ENCODE results near the gene TP53I3.
A peak's percentile ranks its signal among the peaks of the same experiment; 100 is the strongest.
"Not testable (repeated sequence)": the region's sequence is repeated elsewhere in the genome, so short reads cannot be mapped to it uniquely, and the experiment has no call there.

TP53I3 gene

DNA sequence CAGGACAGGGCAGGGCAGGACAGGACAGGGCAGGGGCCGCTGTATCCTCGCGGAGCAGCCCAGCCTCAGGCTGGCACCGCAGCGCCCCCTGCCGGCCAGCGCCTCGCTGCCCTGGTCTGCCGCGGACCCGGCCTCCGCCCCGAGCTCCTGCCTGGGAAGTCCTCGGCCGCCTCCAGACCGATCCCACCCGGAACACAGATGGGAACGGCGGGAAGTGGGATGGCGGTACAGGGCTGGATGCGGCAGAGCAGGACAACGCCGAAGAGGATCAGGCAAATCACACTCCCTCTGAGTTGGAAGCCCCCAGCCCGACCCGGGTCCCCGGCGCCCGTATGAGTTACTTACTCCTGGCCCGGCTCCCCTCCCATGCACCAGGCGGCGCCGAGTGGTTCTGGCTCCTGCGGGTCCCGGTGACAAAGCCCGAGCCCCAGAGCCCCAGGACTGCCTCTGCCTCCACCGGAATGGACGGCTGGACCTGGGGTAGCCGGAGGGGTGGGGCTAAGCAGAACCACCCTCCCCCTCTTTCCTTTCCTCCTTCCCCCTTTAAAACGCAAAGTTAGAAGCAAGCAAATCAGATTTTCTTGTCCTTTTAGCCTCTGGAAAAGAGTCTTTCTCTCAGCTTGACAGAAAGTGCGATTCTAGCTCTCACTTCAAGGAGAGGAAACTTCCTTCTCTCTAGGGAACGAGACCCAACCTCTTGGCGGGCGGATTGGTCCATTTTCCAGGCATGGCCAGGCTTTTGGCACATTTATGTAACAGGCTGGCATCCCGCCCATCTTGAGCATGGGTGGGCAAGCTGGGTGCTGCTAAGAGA is at the start of gene TP53I3:
TSS of gene TP53I3 (minus strand) at position 449 of the 814 bp plus-strand sequence. CDS start 508 bp downstream, outside the sequence.
- DNase-seq (ENCODE audit: low read depth): peak; percentile 52

DNA sequence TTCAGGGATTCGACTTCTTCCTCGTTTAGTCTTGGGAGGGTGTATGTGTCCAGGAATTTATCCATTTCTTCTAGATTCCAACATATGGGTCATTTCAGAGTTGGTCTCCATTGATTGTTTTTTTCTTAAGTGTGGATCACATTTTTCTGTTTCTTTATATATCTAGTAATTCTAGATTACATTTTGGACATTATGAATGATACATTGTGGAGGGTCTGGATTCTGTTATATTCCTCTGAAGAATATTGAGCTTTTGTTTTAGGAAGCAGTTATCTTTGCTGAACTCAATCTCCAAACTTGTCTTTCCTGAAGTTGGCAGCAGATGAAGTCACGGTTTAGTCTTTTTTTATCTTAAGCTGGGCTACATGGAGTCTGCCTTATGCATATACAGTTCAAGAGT is 47.9 kb upstream of the TP53I3 start:
- no peak for DNase-seq (ENCODE audit: low read depth)

- DNase-seq (ENCODE audit: low read depth): no peak
These were observed 41.3 kb upstream of the TP53I3 start for GRCh38 chr2:24125956-24126355.

DNA sequence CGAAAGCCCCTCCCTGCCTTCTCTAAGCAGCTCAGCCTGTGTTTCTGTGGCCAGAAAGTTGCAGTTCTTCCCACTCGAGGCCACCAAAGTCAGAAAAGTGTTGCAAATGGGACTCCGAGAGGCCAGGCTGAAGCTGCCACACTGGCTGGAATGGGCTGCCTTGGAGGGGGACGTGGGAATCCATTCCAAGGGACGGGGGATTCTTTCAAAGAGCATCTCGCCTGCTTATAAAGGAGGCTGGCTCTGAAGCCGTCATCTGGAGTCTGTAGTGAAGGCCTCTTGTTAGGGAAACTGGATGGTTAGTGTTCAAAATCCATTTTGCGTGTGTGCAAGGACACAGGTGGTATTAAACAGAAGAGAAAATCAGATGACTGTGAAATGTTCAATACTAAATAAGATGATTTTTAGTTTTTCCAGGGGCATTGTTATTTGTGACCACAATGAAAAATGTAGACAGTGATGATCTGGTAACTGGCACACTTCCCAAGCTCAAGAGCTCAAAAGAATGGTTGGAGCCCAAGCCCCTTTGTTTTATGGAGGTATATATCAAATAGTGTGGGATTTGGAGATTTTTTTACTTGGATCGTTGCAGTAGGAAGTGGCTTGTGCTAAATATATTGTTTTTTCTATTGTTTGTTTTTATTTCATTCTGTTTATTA is 39.4 kb upstream of the TP53I3 start:
- DNase-seq (ENCODE audit: low read depth): no peak

DNA sequence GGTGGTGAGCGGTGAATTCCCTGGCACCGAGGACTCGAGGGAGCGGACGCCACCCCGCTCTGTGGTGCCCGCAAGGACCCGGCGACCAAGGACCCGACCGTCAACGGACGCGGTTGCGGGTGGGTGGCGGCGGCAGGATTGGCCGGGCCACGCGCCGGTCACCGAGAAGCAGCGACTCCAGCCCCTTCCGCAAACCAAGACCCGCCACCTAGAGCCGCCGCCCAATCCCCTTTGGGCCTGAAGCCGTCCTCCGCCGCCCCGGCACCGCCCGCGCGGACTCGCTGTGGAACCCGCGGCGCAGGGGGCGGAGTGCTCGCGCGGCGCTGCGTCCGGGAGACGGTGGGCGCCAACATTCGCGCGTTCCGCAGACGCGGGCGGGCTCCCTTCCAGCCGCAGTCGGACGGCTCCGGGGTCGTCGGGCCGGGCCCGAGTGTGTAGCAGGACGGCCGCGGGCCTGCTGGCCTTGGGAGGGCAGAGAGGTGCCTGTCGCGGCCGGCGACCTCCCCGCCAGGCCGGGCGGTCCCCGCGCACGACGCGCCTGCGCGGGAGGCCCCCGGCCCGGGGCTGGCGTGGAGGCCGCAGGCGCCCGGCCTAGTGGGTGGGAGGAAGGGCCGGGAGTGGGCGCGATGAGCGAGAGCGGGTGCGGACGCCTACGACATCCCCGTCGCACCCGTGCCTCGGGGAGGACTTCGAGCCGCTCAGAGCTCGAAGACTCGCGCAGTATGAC is 38.7 kb upstream of the TP53I3 start, which contains the start of the genes FAM228B and PFN4:
TSS of gene FAM228B (plus strand) at position 275 of the 727 bp plus-strand sequence. CDS start 893 bp downstream, outside the sequence.
TSS of gene PFN4 (minus strand) at position 140 of the 727 bp plus-strand sequence. CDS start 799 bp downstream, outside the sequence.
- DNase-seq (ENCODE audit: low read depth): no peak

DNA sequence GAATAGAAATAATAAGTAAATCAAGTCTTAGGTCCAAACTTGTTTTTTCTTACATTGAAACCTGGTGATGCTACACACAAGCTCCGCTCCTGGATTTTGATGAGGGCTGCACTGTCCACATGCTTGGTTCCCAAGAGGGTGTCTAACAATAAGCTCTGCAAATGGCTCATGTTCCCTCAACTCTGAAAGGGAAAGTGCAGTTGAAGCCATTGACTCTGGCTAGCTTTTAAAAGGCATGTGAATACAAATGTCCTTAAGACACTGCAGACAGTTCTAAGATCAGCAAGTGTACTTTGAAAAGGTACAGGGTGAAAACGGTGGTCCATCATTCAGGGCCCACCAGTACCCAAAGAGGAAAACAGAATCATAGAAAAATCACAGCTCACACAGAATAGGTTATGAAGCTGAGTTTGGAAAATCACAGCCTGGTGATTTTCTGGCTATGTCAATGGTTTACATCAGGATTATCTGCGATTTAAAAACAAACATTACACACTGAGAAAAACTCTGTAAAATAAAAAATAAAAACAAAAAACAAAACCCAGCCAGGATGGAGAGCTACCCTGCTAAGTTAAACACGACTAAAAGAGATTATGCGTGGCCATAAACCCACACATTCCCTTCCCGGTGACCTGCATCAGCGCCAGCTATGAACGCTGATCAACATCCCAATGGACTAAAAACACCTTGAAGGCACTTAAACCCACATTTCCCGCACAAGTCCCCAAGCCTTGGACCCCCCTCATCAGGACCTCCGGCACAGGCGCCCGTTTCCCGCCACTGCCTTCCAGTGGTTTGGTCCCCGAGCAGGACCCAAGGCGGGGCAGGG is 37.9 kb upstream of the TP53I3 start:
- no peak for DNase-seq (ENCODE audit: low read depth)

GRCh38 chr2:24121469-24121868 is 36.8 kb upstream of the TP53I3 start:
- DNase-seq (ENCODE audit: low read depth): no peak

- no peak for DNase-seq (ENCODE audit: low read depth)
These were observed 36.4 kb upstream of the TP53I3 start for GRCh38 chr2:24121066-24121465.

GRCh38 chr2:24117902-24118301 is 33.3 kb upstream of the TP53I3 start:
- no peak for DNase-seq (ENCODE audit: low read depth)

GRCh38 chr2:24115057-24115456 is 30.4 kb upstream of the TP53I3 start:
- no peak for DNase-seq (ENCODE audit: low read depth)

- no peak for DNase-seq (ENCODE audit: low read depth)
These were observed 26.8 kb upstream of the TP53I3 start for GRCh38 chr2:24111407-24111901.

DNA sequence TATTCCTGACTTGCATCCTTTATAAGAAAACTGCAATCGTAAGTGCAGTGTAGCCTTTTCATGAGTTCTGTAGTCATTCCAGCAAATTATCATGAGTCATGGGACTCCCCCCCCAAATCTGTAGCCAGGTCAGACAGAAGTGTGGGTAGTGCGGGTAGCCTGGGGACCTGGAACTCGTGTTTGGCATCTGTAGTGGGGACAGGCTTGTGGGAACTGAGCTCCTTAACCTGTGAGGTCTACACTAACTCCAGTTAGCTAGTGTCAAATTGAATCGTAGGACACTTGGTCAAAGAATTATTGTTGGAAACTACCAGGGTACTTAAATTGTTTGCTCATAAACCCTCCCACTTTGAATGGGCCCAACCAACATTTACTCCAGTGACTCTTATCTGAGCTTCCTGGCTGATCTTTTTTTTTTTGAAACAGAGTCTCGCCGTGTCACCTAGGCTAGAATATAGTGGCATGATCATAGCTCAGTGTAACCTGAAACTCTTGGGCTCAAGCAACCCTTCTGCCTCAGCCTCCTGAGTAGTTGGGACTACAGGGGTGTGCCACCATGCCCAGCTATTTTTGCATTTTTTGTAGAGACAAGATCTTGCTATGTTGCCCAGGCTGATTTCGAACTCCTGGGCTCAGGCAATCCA is 26.1 kb upstream of the TP53I3 start:
- no peak for DNase-seq (ENCODE audit: low read depth)

DNA sequence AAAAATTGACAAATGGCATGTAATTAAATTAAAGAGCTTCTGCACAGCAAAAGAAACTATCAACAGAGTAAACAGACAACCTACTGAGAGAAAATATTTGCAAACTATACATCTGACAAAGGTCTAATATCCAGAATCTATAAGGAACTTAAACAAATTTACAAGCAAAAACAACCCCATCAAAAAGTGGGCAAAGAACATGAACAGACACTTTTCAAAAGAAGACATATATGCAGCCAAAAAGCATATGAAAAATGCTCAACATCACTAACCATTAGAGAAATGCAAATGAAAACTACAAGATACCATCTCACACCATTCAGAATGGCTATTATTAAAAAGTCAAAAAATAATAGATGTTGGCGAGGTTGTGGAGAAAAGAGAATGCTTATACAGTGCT is 24.8 kb upstream of the TP53I3 start:
- not testable (repeated sequence) for DNase-seq (ENCODE audit: low read depth)

- DNase-seq (ENCODE audit: low read depth): no peak
These were observed 22.7 kb upstream of the TP53I3 start for GRCh38 chr2:24107336-24107735.

- no peak for DNase-seq (ENCODE audit: low read depth)
These were observed 22.2 kb upstream of the TP53I3 start for GRCh38 chr2:24106786-24107185.

- DNase-seq (ENCODE audit: low read depth): no peak
These were observed 21.2 kb upstream of the TP53I3 start for GRCh38 chr2:24105816-24106215.

DNA sequence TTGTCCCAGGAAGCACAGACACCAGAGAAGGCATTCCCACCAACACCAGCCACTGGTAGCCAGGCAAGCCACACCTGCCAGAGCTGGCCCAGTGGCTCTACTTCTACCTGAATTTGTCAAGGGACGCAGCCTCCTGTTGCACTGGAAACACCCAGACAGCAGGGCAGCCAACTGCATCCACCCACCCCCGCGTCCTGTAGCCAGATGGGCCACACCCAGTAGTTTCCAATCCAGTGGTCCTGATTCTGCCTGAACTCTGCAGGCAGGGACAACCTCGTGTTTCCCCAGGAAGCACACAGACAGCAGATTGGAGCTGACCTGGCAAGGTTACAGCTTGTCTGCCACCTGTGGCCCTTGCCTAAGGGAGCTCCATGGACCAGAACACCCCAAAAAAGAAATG is 20.3 kb upstream of the TP53I3 start:
- DNase-seq (ENCODE audit: low read depth): no peak

DNA sequence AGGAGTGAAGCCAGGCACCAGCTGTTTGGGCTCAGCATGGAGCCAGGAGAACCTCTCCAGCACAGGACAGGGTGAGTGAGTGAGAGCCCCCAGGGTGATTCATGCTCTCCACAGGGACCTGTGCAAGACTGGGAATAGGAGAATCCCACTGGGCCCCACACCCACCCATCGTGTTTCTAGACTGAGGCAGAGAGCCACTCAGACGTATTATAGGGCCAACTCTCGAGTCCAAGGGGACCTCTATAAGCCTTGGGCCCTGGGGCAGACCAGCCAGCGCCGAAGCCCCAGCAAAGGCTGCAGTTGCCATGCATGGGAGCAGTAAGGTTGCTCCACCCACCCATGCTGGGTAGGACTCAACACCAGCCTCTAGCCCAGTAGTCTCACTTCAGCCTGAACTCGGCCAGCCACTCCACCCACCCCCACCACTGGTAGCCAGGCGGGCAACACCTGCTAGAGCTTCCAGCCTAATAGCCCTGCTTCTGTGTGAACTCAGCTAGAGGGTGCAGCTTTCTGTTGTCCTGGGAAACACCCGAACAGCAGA is 19.5 kb upstream of the TP53I3 start:
- DNase-seq (ENCODE audit: low read depth): no peak

DNA sequence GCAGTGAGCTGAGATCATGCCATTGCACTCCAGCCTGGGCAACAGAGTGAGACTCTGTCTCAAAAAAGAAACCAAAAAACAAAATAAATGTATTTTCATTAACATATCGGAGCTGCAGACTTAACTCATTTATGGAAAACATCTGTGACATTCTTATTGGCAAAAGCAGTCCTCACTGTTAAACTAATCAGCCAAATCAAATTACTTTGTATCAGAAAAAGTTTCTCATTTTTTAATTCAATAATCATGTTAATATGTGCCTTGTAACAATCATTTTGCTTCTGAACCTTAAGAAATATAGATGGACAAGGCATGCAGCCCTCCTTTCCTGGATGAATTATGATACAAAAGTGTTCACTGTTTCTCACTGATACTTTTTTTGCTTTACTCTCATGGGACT is 18.0 kb upstream of the TP53I3 start:
- no peak for DNase-seq (ENCODE audit: low read depth)

DNA sequence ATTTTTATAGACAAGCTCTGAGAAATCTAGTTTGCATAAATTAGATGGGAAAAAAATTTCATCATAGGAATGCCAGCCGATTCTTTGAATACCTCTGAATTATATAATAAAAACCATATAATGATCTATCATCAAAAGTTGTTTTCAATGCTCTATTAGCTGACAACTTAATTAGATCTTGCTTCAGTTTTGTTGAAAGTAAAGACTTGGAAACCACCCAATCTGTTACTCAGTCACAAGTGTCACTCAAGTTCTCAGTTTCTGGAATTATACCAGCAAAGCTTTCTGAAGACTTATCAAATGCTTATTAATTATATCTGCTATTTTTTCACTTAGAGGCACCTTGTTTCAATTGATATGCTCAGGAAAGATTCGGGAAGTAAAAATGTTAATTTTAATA is 17.4 kb upstream of the TP53I3 start:
- DNase-seq (ENCODE audit: low read depth): no peak

DNA sequence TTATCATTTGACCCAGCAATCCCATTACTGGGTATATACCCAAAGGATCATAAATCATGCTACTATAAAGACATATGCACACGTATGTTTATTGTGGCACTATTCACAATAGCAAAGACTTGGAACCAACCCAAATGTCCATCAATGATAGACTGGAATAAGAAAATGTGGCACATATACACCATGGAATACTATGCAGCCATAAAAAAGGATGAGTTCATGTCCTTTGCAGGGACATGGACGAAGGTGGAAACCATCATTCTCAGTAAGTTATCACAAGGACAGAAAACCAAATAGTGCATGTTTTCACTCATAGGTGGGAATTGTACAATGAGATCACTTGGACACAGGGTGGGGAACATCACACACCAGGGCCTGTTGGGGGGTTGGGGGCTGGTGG is 16.1 kb upstream of the TP53I3 start:
- not testable (repeated sequence) for DNase-seq (ENCODE audit: low read depth)
